Non-pigmented ciliary epithelial cell (primary cell): ENCODE measurements around the gene OR2AG2.
"Not testable (repeated sequence)": the region's sequence is repeated elsewhere in the genome, so short reads cannot be mapped to it uniquely, and the experiment has no call there.

ENCODE experiments used
- DNase-seq: peaks from one replicate; pipeline ENCODE4 v3.0.0-alpha.2; 2010; ENCODE audit warnings: low read depth

OR2AG2 gene

GRCh38 chr11:6771926-6772893 is at the start of gene OR2AG2:
OR2AG2 (minus strand) TSS chr11:6771976; CDS start chr11:6768957, 3,019 bp downstream.
- DNase-seq, result no peak

- no peak for DNase-seq
These were observed 47.2 kb upstream of the OR2AG2 start for GRCh38 chr11:6818967-6819366.

- no peak for DNase-seq
These were observed 45.9 kb upstream of the OR2AG2 start for GRCh38 chr11:6817694-6818093.

- no peak for DNase-seq
These were observed 41.9 kb upstream of the OR2AG2 start for GRCh38 chr11:6813656-6814055.

- DNase-seq, result no peak
These were observed 40.7 kb upstream of the OR2AG2 start for GRCh38 chr11:6812390-6813005.

- not testable (repeated sequence) for DNase-seq
These were observed 29.3 kb upstream of the OR2AG2 start for GRCh38 chr11:6801075-6801474.

- DNase-seq, result peak; percentile 15
These were observed 27.6 kb upstream of the OR2AG2 start, which contains the start of gene OR6A2 for GRCh38 chr11:6799402-6799801. OR6A2 (minus strand) TSS chr11:6799689; CDS start chr11:6795708, 3,981 bp downstream.

- DNase-seq, result no peak
These were observed 22.9 kb upstream of the OR2AG2 start for GRCh38 chr11:6794639-6795038.

- DNase-seq, result no peak
These were observed 18.8 kb upstream of the OR2AG2 start for GRCh38 chr11:6790546-6790945.

- DNase-seq, result no peak
These were observed 10.9 kb upstream of the OR2AG2 start, which contains the start of gene OR2AG1 for GRCh38 chr11:6782720-6783119. OR2AG1 (plus strand) TSS chr11:6783020; CDS start chr11:6785038, 2,018 bp downstream.

GRCh38 chr11:6780829-6781228 is 9.1 kb upstream of the OR2AG2 start:
- DNase-seq, result no peak

GRCh38 chr11:6778518-6778917 is 6.7 kb upstream of the OR2AG2 start:
- no peak for DNase-seq

GRCh38 chr11:6757373-6757967 is 14.3 kb downstream of the OR2AG2 start:
- DNase-seq, result peak; percentile 18

GRCh38 chr11:6755953-6756347 is 15.8 kb downstream of the OR2AG2 start:
- no peak for DNase-seq

- peak; percentile 4 for DNase-seq
These were observed 16.3 kb downstream of the OR2AG2 start for GRCh38 chr11:6755303-6755952.

- DNase-seq, result no peak
These were observed 24.6 kb downstream of the OR2AG2 start for GRCh38 chr11:6747097-6747668.

- no peak for DNase-seq
These were observed 25.1 kb downstream of the OR2AG2 start for GRCh38 chr11:6746626-6747025.

- no peak for DNase-seq
These were observed 25.6 kb downstream of the OR2AG2 start for GRCh38 chr11:6746086-6746618.

- DNase-seq, result no peak
These were observed 26.2 kb downstream of the OR2AG2 start for GRCh38 chr11:6745465-6746015.

- DNase-seq, result no peak
These were observed 26.8 kb downstream of the OR2AG2 start for GRCh38 chr11:6745018-6745417.

- DNase-seq, result no peak
These were observed 29.5 kb downstream of the OR2AG2 start for GRCh38 chr11:6742260-6742659.
